Measurements from ENCODE around the gene SFN. TPM values are rescaled to one million over a fixed set of nuclear protein-coding genes. Genes with fewer than 3 reads are reported as not detected.
A peak's percentile ranks its signal among the peaks of the same experiment; 100 is the strongest.

SFN gene
- total RNA-seq, 1 donor, result under 0.01 TPM

DNA sequence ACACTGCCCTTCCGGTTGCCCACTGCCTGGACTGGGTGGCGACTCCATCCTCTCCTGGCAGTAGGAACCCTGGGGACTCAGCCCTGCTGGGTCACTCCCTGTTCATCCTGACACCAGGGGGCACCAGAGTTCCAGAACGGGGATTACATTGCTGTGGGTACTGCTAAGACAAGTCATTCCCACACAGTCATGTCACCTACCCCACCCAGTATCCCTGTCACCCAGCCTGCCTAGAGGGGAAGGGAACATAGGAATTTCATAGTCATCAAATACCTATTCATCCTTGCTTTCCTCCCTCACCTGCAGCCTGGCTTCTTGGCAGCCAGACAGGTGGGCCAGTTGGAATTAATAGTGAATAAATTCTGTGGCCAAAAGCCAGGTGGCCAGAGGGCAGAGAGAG, 9.8 kb upstream of the SFN start:
- no peak overlapping the region for H3K4me3 ChIP-seq (ENCODE audit: insufficient read depth, low read length)
- peak; percentile 99 for DNase-seq (ENCODE audit: insufficient read length, low spot score, missing footprints)
- TF ChIP-seq, protein P1, sequence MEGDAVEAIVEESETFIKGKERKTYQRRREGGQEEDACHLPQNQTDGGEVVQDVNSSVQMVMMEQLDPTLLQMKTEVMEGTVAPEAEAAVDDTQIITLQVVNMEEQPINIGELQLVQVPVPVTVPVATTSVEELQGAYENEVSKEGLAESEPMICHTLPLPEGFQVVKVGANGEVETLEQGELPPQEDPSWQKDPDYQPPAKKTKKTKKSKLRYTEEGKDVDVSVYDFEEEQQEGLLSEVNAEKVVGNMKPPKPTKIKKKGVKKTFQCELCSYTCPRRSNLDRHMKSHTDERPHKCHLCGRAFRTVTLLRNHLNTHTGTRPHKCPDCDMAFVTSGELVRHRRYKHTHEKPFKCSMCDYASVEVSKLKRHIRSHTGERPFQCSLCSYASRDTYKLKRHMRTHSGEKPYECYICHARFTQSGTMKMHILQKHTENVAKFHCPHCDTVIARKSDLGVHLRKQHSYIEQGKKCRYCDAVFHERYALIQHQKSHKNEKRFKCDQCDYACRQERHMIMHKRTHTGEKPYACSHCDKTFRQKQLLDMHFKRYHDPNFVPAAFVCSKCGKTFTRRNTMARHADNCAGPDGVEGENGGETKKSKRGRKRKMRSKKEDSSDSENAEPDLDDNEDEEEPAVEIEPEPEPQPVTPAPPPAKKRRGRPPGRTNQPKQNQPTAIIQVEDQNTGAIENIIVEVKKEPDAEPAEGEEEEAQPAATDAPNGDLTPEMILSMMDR (IDR thresholded peaks at IDR 0.05; ENCODE audit: extremely low read depth, low read depth, low read length), result peak; percentile 92
- no peak overlapping the region for H3K4me2 ChIP-seq (ENCODE audit: insufficient read depth, low read length)
- H3K27me3 ChIP-seq (ENCODE audit: insufficient read depth, low read length), result no peaks in the 10 kb centered on the region
- no peaks in the 10 kb centered on the region for H3K9me3 ChIP-seq (ENCODE audit: low read depth, low read length)
- H3K27ac ChIP-seq (ENCODE audit: low read depth, low read length), result peak overlapping the region; percentile 54
- H2AFZ ChIP-seq (ENCODE audit: low read length), result no peak overlapping the region
- peaks cover 20% of the 10 kb centered on the region for H3K4me1 ChIP-seq (ENCODE audit: insufficient read depth, low read length)
- H3K36me3 ChIP-seq (ENCODE audit: insufficient read depth, low read length), result peaks cover 58% of the 10 kb centered on the region
- H3K79me2 ChIP-seq (ENCODE audit: insufficient read depth, low read length), result no peaks in the 10 kb centered on the region
- H4K20me1 ChIP-seq (ENCODE audit: insufficient read depth, low read length), result peaks cover 22% of the 10 kb centered on the region

DNA sequence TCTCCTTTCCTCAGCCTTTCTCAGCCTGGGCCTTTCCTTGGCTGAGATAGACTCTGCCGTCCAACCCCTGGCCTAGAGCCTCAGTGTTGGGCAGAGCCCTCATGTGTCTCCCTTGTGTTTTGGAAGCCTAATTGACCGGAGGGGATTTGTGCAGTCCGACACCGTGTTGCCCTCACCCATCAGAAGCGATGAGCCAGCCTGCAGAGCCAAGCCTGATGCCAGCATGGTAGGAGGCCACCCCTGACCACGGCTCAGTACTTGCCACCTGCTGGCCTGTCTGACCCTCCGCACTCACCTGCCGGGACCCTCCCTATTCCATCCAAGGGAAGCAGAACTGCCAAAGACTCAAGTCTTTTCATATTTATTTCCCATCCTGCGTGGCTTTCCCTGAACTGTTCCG, 9.3 kb upstream of the SFN start:
- no peak for DNase-seq (ENCODE audit: insufficient read length, low spot score, missing footprints)
- H2AFZ ChIP-seq (ENCODE audit: low read length), result no peak overlapping the region
- no peaks in the 10 kb centered on the region for H3K9me3 ChIP-seq (ENCODE audit: low read depth, low read length)
- peaks cover 16% of the 10 kb centered on the region for H3K4me1 ChIP-seq (ENCODE audit: insufficient read depth, low read length)
- H3K27me3 ChIP-seq (ENCODE audit: insufficient read depth, low read length), result no peaks in the 10 kb centered on the region
- H3K4me3 ChIP-seq (ENCODE audit: insufficient read depth, low read length), result no peak overlapping the region
- TF ChIP-seq, protein P1 (IDR thresholded peaks at IDR 0.05; ENCODE audit: extremely low read depth, low read depth, low read length), result no peak
- H3K79me2 ChIP-seq (ENCODE audit: insufficient read depth, low read length), result no peaks in the 10 kb centered on the region
- H3K27ac ChIP-seq (ENCODE audit: low read depth, low read length), result peak overlapping the region; percentile 54
- no peak overlapping the region for H3K4me2 ChIP-seq (ENCODE audit: insufficient read depth, low read length)
- H4K20me1 ChIP-seq (ENCODE audit: insufficient read depth, low read length), result peaks cover 22% of the 10 kb centered on the region
- peaks cover 54% of the 10 kb centered on the region for H3K36me3 ChIP-seq (ENCODE audit: insufficient read depth, low read length)

DNA sequence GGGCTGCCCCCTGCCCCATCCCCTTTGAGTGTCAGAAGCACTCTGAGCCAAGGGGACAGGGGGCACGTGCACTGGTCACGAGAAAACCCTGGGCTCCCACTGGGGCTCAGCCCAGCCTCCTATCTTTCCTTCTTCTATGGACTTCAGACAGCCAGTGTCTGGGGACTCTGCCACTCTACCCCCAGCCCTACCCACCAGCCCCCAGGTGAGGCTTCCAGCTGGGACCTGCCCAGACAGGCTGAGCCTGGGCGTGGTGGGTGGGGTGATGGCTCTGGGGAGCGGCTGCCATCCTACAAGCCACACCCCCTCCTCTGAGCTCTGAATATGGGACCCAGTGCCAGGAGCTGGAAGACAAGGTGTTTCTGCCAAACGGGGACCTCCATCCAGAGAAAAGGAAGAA, 8.0 kb upstream of the SFN start:
- Histone ChIP-seq H3K9me3 (ENCODE audit: low read depth, low read length) (no peaks in the 10 kb centered on the region), H3K27ac (ENCODE audit: low read depth, low read length) (no peak overlapping the region), H3K27me3 (ENCODE audit: insufficient read depth, low read length) (no peaks in the 10 kb centered on the region), H4K20me1 (ENCODE audit: insufficient read depth, low read length) (peaks cover 14% of the 10 kb centered on the region), H2AFZ (ENCODE audit: low read length) (no peak overlapping the region), H3K4me2 (ENCODE audit: insufficient read depth, low read length) (no peak overlapping the region), H3K79me2 (ENCODE audit: insufficient read depth, low read length) (no peaks in the 10 kb centered on the region), H3K4me1 (ENCODE audit: insufficient read depth, low read length) (peaks cover 3% of the 10 kb centered on the region), H3K4me3 (ENCODE audit: insufficient read depth, low read length) (no peak overlapping the region), H3K36me3 (ENCODE audit: insufficient read depth, low read length) (peaks cover 52% of the 10 kb centered on the region)
- TF ChIP-seq, protein P1 (IDR thresholded peaks at IDR 0.05; ENCODE audit: extremely low read depth, low read depth, low read length), result no peak
- DNase-seq (ENCODE audit: insufficient read length, low spot score, missing footprints), result no peak

DNA sequence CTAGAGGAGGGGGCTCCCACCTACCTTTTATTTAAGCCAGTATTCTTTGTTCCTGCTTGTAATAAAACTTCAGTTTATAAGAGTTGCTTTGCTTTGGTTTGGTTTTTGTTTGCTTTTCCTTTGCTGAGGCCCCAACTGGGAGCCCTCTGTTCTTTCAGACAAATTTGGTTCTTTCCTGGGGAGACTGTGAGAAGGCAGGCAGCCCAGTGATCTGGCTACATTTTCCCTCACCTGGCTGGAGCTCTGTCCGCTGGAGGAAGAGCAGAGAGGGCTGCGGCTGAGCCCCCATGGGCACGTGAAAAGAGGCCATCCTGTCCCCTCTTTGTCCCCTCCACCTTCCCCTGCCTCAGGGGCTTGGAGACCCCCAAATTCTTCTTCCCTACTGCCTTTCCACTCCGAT, 7.3 kb upstream of the SFN start:
- no peak for DNase-seq (ENCODE audit: insufficient read length, low spot score, missing footprints)
- TF ChIP-seq, protein P1 (IDR thresholded peaks at IDR 0.05; ENCODE audit: extremely low read depth, low read depth, low read length), result no peak
- Histone ChIP-seq H2AFZ (ENCODE audit: low read length) (no peak overlapping the region), H3K27me3 (ENCODE audit: insufficient read depth, low read length) (no peaks in the 10 kb centered on the region), H3K79me2 (ENCODE audit: insufficient read depth, low read length) (no peaks in the 10 kb centered on the region), H3K27ac (ENCODE audit: low read depth, low read length) (no peak overlapping the region), H4K20me1 (ENCODE audit: insufficient read depth, low read length) (peaks cover 13% of the 10 kb centered on the region), H3K4me1 (ENCODE audit: insufficient read depth, low read length) (peaks cover 3% of the 10 kb centered on the region), H3K4me3 (ENCODE audit: insufficient read depth, low read length) (no peak overlapping the region), H3K4me2 (ENCODE audit: insufficient read depth, low read length) (no peak overlapping the region), H3K36me3 (ENCODE audit: insufficient read depth, low read length) (peaks cover 44% of the 10 kb centered on the region), H3K9me3 (ENCODE audit: low read depth, low read length) (no peaks in the 10 kb centered on the region)

Measured in osteoblast (primary cell).